ENCODE results near the gene PBX3.

DNA sequence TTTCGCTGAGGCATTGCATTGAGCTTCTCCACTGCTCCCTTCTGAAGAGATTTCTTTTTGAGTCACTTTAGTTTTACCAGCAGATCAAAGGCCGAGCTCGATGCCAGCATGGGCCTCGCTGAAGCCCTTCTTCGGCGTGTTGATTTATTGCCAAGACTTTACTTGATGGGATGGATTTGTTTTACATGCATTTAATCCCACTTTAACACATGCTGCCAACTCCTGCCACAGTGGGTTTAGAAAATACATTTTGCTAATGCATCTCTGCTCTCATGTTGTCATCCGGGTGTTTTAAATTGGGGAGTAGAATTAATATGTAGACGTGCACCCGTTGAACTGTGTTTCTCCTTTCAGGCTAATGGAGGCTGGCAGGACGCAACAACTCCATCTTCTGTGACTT is 218.3 kb downstream of the PBX3 start:
- TF ChIP-seq CTCF (conservative IDR thresholded peaks at IDR 0.05), result no peak
- no peak for TF ChIP-seq ZFX (IDR thresholded peaks at IDR 0.05)

Data from C4-2B (cell line).